ENCODE measurements around the gene DBF4B. TPM values are rescaled to one million over a fixed set of nuclear protein-coding genes. Genes with fewer than 3 reads are reported as not detected.
A peak's percentile ranks its signal among the peaks of the same experiment; 100 is the strongest.

DBF4B gene
- total and polyA plus RNA-seq, 12 donors: 2.2 to 8.0 (median 4.0) TPM

DNA sequence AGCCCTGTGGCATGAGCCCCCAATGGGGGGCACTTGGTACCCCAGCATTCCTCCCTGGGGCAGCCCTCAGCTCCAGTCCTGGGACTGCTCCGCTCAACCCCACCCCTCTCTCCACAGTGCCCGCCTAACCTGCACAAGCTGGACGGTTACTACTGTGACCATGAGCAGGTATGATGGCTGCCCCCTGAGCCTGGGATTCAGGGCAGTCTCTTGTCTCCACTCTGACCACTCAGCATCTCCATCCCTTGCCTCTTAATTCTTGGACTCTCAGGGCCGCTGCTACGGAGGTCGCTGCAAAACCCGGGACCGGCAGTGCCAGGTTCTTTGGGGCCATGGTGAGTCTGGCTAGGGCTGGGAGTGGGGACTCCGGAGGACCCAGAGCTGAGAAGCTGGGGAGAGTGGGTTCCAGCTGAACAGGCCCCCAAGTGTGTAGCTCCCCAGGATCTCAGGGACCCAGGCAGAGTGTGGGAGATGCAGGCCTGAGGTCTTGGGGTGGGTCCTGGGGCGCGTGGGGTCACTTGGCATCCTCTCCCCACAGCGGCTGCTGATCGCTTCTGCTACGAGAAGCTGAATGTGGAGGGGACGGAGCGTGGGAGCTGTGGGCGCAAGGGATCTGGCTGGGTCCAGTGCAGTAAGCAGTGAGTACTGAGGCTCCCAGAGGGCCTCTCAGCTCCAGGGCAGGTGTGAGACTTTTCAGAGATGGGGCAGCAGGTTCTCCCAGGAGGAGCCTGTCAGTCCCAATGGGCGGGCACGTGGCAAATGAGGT, 68.3 kb downstream of the DBF4B start:
- Histone ChIP-seq H3K4me1 (peaks cover 6 to 49% (median 36%) of the 10 kb centered on the region in 9 donors), H3K4me3 (no peak overlapping the region), H3K27me3 (peaks cover 0 to 22% (median 0%) of the 10 kb centered on the region in 7 donors), H3K36me3 (no peaks in the 10 kb centered on the region), H3K9me3 (no peaks in the 10 kb centered on the region), H3K27ac (no peak overlapping the region)
- intact Hi-C loops (cut with DNase I): loop anchor here in 7 of 10 donors (5.0 to 10.0 kb wide), 8 partner anchors 55 to 355 kb away; partner anchors contain the start of genes GJC1 (in 3 of the 7) and PLCD3 (in 2 of the 7)
- 89 to 90% methylated on average over 19 of the region's 19 CpGs for WGBS, 2 donors
- ATAC-seq: no peak
- TF ChIP-seq, protein P1, sequence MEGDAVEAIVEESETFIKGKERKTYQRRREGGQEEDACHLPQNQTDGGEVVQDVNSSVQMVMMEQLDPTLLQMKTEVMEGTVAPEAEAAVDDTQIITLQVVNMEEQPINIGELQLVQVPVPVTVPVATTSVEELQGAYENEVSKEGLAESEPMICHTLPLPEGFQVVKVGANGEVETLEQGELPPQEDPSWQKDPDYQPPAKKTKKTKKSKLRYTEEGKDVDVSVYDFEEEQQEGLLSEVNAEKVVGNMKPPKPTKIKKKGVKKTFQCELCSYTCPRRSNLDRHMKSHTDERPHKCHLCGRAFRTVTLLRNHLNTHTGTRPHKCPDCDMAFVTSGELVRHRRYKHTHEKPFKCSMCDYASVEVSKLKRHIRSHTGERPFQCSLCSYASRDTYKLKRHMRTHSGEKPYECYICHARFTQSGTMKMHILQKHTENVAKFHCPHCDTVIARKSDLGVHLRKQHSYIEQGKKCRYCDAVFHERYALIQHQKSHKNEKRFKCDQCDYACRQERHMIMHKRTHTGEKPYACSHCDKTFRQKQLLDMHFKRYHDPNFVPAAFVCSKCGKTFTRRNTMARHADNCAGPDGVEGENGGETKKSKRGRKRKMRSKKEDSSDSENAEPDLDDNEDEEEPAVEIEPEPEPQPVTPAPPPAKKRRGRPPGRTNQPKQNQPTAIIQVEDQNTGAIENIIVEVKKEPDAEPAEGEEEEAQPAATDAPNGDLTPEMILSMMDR (IDR thresholded peaks at IDR 0.05): no peak
- DNase-seq: no peak

DNA sequence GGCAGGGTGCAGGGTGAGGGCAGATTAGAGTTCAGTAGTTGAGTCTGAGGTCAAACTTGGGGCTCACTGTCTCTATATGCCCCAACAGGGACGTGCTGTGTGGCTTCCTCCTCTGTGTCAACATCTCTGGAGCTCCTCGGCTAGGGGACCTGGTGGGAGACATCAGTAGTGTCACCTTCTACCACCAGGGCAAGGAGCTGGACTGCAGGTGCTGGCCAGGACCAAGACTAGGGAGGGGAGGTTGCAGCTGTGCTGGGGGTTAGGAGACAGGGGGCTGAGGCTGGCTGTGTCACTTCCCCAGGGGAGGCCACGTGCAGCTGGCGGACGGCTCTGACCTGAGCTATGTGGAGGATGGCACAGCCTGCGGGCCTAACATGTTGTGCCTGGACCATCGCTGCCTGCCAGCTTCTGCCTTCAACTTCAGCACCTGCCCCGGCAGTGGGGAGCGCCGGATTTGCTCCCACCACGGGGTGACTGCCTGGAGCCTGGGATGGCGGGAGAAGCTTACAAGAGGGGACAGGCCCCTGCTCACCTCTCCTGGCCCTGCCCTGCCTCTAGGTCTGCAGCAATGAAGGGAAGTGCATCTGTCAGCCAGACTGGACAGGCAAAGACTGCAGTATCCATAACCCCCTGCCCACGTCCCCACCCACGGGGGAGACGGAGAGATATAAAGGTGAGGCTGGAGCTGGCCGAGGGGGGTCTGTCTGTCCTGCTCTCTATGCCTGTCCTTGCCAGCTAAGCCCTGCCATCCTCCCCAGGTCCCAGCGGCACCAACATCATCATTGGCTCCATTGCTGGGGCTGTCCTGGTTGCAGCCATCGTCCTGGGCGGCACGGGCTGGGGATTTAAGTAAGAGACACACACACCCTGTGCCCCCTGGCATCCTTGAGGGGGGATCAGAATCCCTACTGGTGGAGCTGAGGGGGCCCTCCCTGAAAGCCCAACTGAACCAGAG, 69.2 kb downstream of the DBF4B start:
- WGBS, 2 donors: 89 to 90% methylated on average over 20 of the region's 20 CpGs
- H3K27me3 ChIP-seq: peaks cover 0 to 17% (median 0%) of the 10 kb centered on the region in 7 donors
- H3K27ac ChIP-seq: no peak overlapping the region
- no peaks in the 10 kb centered on the region for H3K36me3 ChIP-seq
- H3K9me3 ChIP-seq: no peaks in the 10 kb centered on the region
- ATAC-seq (no peak), DNase-seq (no peak)
- intact Hi-C loops (cut with DNase I): loop anchor here in 9 of 10 donors (2.0 to 10.0 kb wide), 9 partner anchors 55 to 355 kb away; partner anchors contain the start of genes GJC1 (in 3 of the 9) and PLCD3 (in 2 of the 9)
- TF ChIP-seq, protein P1 (IDR thresholded peaks at IDR 0.05): no peak
- peaks cover 9 to 58% (median 45%) of the 10 kb centered on the region in 9 donors for H3K4me1 ChIP-seq
- H3K4me3 ChIP-seq: no peak overlapping the region

DNA sequence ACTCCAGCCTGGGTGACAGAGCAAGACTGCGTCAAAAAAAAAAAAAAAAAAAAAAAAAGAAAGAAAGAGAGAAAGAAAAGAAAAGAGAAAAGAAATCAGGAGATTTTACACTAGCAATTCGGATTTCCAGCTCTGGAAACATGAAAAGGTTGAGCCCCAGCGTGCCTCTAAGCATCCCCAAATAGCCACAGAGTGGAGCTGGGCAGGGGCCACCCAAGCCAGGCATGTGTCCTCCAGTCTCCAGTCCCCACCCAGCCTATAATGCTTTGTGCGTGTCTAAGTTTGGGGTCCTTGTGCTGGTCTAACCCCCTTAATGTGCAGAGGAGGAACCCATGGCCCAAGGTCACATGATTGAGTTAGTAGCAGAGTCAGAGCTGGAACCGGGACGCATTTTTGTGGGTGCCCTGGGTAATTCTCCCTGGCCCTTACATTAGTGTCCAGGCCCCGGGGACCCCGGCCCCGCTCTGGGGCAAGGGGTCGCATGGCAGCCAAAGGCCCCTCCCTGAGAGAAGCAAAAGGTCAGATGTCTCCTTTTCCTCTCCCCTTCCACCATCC, 70.3 kb downstream of the DBF4B start:
- Histone ChIP-seq H3K4me1 (peaks cover 13 to 65% (median 52%) of the 10 kb centered on the region in 9 donors), H3K9me3 (no peaks in the 10 kb centered on the region), H3K27me3 (peaks cover 0 to 12% (median 0%) of the 10 kb centered on the region in 7 donors), H3K36me3 (no peaks in the 10 kb centered on the region), H3K27ac (peak overlapping the region in 7 of 10 donors; percentile 36 to 91 (median 75)), H3K4me3 (peak overlapping the region in 9 of 10 donors; percentile 24 to 57 (median 41))
- TF ChIP-seq, protein P1 (IDR thresholded peaks at IDR 0.05): no peak
- intact Hi-C loops (cut with DNase I): loop anchor here (1.0 to 10.0 kb wide), 11 partner anchors 54 to 354 kb away; partner anchors contain the start of genes GJC1 (in 3 of the 10) and PLCD3 (in 2 of the 10)
- ATAC-seq: no peak
- DNase-seq: no peak
- WGBS, 2 donors: 34 to 37% methylated on average over 10 of the region's 10 CpGs

All from heart right ventricle (tissue), 16 donors.